ENCODE data around the gene BID.
"Not testable (repeated sequence)": the region's sequence is repeated elsewhere in the genome, so short reads cannot be mapped to it uniquely, and the experiment has no call there.

Gene BID

GRCh38 chr22:17772249-17772957, 1.9 kb downstream of the BID start:
- TF ChIP-seq CTCF (conservative IDR thresholded peaks at IDR 0.05; ENCODE audit: control insufficient read depth, insufficient read depth, low read depth, low read length) = no peak
- H3K4me3 ChIP-seq (ENCODE audit: control insufficient read depth, low read depth, low read length) = no peak overlapping the region
- no peak for DNase-seq (ENCODE audit: low read depth)

- no peak for DNase-seq (ENCODE audit: low read depth)
- no peak for TF ChIP-seq CTCF (conservative IDR thresholded peaks at IDR 0.05; ENCODE audit: control insufficient read depth, insufficient read depth, low read depth, low read length)
- H3K4me3 ChIP-seq (ENCODE audit: control insufficient read depth, low read depth, low read length) = no peak overlapping the region
These were observed 3.8 kb downstream of the BID start for GRCh38 chr22:17770180-17771077.

DNA sequence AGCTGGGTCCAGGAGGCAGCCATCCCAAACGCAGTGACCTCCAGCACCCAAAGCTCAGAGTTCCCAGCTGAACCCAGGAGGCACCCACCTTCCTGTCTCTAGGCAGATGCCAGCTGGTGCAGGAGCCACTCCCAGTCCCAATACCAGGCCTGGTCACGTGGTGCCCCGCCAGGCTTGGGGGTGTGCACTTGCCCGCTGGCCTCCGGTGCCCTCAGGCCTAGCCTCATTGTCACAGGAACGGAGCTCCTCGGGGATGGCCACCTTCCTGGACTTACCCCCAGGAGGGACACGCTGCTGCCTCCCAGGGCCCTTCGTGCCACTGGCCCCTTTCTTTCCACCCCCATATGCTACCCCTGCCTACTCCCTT, 4.6 kb downstream of the BID start:
- no peak for DNase-seq (ENCODE audit: low read depth)
- TF ChIP-seq CTCF (conservative IDR thresholded peaks at IDR 0.05; ENCODE audit: control insufficient read depth, insufficient read depth, low read depth, low read length) = no peak
- no peak overlapping the region for H3K4me3 ChIP-seq (ENCODE audit: control insufficient read depth, low read depth, low read length)

DNA sequence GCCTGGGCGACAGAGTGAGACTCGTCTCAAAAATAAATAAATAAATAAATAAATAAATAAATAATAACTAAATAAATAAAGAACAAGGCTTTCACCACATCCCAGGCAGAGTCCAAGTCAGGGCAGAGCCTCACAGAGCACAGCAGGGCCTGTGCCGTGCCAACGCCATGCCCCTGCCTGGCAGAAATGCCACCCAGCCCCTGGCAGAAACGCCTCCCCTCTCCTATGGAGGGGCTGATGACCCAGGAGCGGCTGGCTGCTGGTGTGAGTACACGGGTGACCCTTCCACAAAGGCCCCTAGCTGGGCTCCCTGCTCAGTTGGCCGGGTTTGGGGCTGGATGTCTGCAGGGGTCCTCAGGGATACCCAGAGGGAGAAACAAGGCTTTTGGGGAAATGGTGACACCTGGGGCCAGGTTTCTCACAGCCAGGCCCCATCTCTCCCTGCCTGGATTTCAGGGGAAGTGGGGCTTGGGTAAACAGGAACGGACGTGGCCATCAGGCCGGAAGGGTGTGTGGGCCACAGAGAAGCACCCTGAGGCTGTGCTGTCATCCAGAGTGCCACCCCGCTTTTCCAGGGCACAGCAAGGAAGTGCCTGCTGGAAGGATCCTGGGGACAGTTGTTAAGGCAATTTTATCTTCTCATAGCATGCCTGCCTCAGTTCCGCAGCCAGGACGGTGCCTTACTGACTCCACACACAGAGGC, 5.1 kb downstream of the BID start:
- TF ChIP-seq CTCF (conservative IDR thresholded peaks at IDR 0.05; ENCODE audit: control insufficient read depth, insufficient read depth, low read depth, low read length) = no peak
- no peak overlapping the region for H3K4me3 ChIP-seq (ENCODE audit: control insufficient read depth, low read depth, low read length)
- no peak for DNase-seq (ENCODE audit: low read depth)

GRCh38 chr22:17767233-17768065, 6.8 kb downstream of the BID start:
- no peak for TF ChIP-seq CTCF (conservative IDR thresholded peaks at IDR 0.05; ENCODE audit: control insufficient read depth, insufficient read depth, low read depth, low read length)
- no peak for DNase-seq (ENCODE audit: low read depth)
- no peak overlapping the region for H3K4me3 ChIP-seq (ENCODE audit: control insufficient read depth, low read depth, low read length)

DNA sequence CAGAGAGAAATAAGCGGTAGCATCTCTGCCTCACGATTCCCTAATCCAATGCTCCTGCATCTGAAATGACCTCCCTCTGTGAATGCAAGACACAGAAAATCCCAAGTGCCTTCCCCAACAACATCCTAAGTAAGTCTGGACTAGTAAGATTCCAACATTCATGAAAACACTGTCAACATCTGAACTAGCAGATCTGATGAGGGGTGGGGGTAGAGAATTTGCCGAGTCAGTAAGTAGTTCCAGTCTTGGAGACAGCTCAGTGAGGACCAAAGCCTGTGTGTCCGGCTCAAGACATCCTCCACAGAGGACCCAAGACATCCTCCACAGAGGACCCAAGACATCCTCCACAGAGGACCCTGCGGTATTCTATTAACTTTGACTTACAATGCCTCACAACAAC, 9.4 kb downstream of the BID start:
- H3K4me3 ChIP-seq (ENCODE audit: control insufficient read depth, low read depth, low read length); DNase-seq (ENCODE audit: low read depth): not testable (repeated sequence)

Measured in fibroblast of mammary gland (primary cell).